Measurements from ENCODE around the gene SHKBP1.
A peak's percentile ranks its signal among the peaks of the same experiment; 100 is the strongest.

SHKBP1 gene

DNA sequence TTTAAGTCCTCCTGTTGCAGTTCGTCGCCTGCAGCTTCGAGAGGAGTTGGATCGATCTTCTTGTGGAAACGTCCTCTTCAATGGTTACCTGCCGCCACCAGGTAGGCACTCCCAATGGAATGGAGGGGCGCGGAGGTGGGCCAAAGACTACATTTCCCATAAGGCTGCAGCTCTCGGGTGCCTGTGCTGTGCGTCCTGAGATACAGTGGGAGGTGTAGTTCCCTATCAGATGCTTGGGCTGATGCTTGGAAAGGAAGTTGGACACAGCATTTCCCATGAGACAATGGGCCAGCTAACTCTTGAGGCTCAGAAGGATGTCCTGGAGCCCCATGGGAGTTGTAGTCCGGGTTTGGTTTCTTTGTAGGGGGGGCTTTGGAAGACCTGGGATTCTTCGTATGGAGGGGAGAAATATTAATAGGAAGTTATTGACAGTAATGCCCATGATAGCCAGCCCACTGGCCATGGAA is 1.8 kb downstream of the SHKBP1 start:
- H3K27ac ChIP-seq, result no peak overlapping the region
- DNase-seq (ENCODE audit: low spot score), result no peak
- H3K4me3 ChIP-seq, result no peak overlapping the region
- TF ChIP-seq, protein P1, sequence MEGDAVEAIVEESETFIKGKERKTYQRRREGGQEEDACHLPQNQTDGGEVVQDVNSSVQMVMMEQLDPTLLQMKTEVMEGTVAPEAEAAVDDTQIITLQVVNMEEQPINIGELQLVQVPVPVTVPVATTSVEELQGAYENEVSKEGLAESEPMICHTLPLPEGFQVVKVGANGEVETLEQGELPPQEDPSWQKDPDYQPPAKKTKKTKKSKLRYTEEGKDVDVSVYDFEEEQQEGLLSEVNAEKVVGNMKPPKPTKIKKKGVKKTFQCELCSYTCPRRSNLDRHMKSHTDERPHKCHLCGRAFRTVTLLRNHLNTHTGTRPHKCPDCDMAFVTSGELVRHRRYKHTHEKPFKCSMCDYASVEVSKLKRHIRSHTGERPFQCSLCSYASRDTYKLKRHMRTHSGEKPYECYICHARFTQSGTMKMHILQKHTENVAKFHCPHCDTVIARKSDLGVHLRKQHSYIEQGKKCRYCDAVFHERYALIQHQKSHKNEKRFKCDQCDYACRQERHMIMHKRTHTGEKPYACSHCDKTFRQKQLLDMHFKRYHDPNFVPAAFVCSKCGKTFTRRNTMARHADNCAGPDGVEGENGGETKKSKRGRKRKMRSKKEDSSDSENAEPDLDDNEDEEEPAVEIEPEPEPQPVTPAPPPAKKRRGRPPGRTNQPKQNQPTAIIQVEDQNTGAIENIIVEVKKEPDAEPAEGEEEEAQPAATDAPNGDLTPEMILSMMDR (IDR thresholded peaks at IDR 0.05), result no peak

DNA sequence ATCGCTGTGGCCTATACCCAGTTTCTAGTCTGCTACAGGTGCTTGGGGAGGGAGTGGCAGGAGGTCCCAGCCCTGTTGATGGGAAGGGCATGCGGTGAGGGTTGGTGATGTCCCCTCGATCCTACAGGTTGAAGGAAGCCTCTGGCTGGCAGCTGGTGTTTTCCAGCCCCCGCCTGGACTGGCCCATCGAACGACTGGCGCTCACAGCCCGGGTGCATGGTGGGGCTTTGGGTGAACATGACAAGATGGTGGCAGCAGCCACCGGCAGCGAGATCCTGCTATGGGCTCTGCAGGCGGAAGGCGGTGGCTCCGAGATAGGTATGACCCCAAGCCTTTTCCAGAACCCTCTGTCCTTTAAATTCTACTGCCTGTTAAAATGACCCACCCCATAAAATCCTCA is 3.9 kb downstream of the SHKBP1 start:
- TF ChIP-seq, protein P1 (IDR thresholded peaks at IDR 0.05), result no peak
- H3K4me3 ChIP-seq, result no peak overlapping the region
- no peak for DNase-seq (ENCODE audit: low spot score)
- H3K27ac ChIP-seq, result peak overlapping the region in 1 of 2 donors; percentile 47

GRCh38 chr19:40581531-40581930 is 4.9 kb downstream of the SHKBP1 start:
- TF ChIP-seq, protein P1 (IDR thresholded peaks at IDR 0.05), result no peak
- no peak for DNase-seq (ENCODE audit: low spot score)
- no peak overlapping the region for H3K4me3 ChIP-seq
- H3K27ac ChIP-seq, result no peak overlapping the region

DNA sequence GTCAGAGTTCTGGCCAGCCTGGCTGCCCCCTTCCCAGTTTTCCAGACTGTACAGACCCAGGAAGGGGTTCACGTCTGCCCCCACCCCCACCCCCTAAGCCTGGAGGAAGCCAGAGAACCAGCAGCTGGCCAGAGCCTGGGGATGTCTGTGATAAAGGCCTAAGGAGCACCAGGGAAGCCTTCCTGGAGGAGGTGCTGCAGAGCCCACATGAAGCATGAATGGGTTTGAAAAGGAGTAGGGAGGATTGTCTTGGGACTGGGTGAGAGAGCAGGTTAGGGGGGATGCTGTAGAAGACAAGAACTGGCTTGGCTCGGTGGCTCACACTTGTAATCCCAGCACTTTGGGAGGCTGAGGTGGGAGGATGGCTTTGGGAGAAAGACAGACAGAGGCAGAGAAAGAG is 5.8 kb downstream of the SHKBP1 start:
- TF ChIP-seq, protein P1 (IDR thresholded peaks at IDR 0.05), result no peak
- H3K27ac ChIP-seq, result no peak overlapping the region
- DNase-seq (ENCODE audit: low spot score), result no peak
- H3K4me3 ChIP-seq, result no peak overlapping the region

- no peak overlapping the region for H3K27ac ChIP-seq
- H3K4me3 ChIP-seq, result no peak overlapping the region
- TF ChIP-seq, protein P1 (IDR thresholded peaks at IDR 0.05), result no peak
- DNase-seq (ENCODE audit: low spot score), result no peak
These were observed 6.6 kb downstream of the SHKBP1 start for GRCh38 chr19:40583283-40583682.

DNA sequence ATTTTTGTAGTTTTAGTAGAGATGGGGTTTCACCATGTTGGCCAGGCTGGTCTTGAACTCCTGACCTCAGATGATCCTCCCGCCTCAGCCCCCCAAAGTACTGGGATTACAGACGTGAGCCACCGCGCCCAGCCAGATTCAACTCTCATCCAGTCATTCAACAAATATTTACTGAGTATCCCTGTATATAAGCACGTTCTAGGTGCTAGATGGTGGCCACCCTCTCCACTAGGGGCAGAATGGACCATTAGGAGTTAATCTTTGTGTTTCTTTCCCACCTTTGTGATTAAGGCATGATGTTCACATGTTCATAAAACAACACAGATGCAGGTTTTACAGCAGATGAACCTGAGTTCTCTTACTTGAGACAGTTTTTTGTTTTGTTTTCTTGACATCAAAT is 7.3 kb downstream of the SHKBP1 start:
- TF ChIP-seq, protein P1 (IDR thresholded peaks at IDR 0.05), result no peak
- DNase-seq (ENCODE audit: low spot score), result no peak
- no peak overlapping the region for H3K27ac ChIP-seq
- no peak overlapping the region for H3K4me3 ChIP-seq

- no peak for DNase-seq (ENCODE audit: low spot score)
- TF ChIP-seq, protein P1 (IDR thresholded peaks at IDR 0.05), result no peak
- H3K27ac ChIP-seq, result no peak overlapping the region
- H3K4me3 ChIP-seq, result no peak overlapping the region
These were observed 8.7 kb downstream of the SHKBP1 start for GRCh38 chr19:40585241-40585981.
